Peyer's patch (tissue), 4 donors: ENCODE results near the gene TXNIP.

Experiments
- CTCF ChIP-seq, 6 experiments: fragments of 450-650 bp in 4 of 6; fragments of 200-600 bp in 2 of 6; sonication (generic) in 1 of 6; IDR thresholded peaks; one replicate each; pipeline ENCODE4 v1.5.1; 2017 to 2019; ENCODE audit warnings: antibody characterized with exemption in 6 of 6, mild to moderate bottlenecking in 3 of 6, moderate library complexity in 1 of 6
- POLR2A ChIP-seq, 2 donors: fragments of 450-650 bp; IDR thresholded peaks; one replicate each; pipeline ENCODE4 v1.5.1; 2017; ENCODE audit warnings: antibody characterized with exemption in 2 of 2, mild to moderate bottlenecking in 2 of 2, moderate library complexity in 2 of 2

GRCh38 chr1:146016891-146017290, 20.5 kb upstream of the TXNIP start:
- no peak for TF ChIP-seq CTCF (IDR thresholded peaks at IDR 0.05)
- TF ChIP-seq POLR2A (IDR thresholded peaks at IDR 0.05): no peak
